Stimulated activated CD8-positive, alpha-beta memory T cell treated with anti-CD3 and anti-CD28 coated beads, Interleukin-4, amount 100 ng/mL, for 24 hours (primary cell): Measurements from ENCODE around the gene FRMD4A.
"Not testable (repeated sequence)": the region's sequence is repeated elsewhere in the genome, so short reads cannot be mapped to it uniquely, and the experiment has no call there.

Experiments used
- DNase-seq: peaks from one replicate; pipeline ENCODE4 v3.0.0-alpha.2; 2020; ENCODE audit warnings: low read depth

FRMD4A gene

GRCh38 chr10:13845897-13846296 lies 484.8 kb downstream of the FRMD4A start:
- DNase-seq, result no peak

- no peak for DNase-seq
Measured at GRCh38 chr10:13844651-13845050, 486.1 kb downstream of the FRMD4A start.

DNA sequence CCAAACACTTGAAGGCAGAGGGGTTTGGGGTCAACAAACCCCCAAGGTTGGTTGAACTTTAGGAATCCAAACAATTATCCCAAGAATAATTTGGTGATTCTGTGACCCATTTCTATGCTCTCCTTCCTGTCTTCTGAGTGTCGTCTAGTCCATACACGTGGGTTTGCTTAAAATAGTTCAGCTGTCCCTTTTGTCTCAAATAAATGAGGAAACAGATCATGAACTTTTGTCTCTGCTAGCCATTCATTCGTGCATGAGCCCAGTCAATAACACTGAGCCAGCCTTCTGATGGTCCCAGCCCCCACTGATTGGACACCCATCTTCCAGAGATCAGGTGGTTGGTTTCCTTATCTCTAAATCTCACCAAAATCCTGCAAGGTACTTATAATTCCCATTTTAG lies 488.6 kb downstream of the FRMD4A start:
- DNase-seq, result no peak

- DNase-seq, result no peak
Measured at GRCh38 chr10:13840036-13840435, 490.7 kb downstream of the FRMD4A start.

- DNase-seq, result no peak
Measured at GRCh38 chr10:13839430-13839990, 491.2 kb downstream of the FRMD4A start.

GRCh38 chr10:13839030-13839429 lies 491.7 kb downstream of the FRMD4A start:
- no peak for DNase-seq

DNA sequence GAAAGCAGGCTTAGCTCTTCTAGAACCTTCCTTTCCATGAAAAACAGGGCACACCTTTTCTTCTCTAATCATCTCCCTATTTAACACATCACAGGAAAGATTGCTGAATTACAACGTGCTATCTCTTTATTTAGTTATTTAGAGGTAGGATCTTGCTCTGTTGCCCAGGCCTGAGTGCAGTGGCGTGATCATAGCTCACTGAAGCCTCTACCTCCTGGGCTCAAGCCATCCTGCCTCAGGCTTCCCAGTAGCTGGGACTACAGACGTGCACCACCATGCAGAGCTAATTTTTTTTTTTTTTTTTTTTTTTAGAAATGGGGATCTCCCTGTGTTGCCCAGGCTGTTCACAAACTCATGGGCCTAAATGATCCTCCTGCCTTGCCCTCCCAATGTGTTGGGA lies 492.8 kb downstream of the FRMD4A start:
- no peak for DNase-seq

- DNase-seq, result no peak
Measured at GRCh38 chr10:13834581-13835286, 496.0 kb downstream of the FRMD4A start.

- DNase-seq, result no peak
Measured at GRCh38 chr10:13831711-13832141, 499.0 kb downstream of the FRMD4A start.

DNA sequence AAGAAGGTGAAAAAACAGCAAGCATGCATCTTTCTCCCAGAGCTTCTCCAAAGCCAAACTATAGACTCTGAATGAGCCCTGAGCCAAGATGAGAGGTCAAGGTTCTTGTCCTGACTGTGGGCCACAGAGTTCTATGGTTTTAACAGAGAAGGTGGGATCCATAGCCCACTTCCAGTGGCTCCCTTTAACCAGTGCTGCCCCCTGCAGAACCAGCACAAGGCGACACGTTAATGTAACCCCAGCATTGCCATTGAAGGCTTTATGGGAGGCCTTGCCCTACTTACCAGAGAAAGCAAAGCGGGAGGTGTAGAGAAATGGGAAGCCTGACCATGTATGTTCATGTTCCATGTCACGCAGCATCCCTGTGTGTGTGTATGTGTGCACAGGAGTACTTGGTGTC lies 500.3 kb downstream of the FRMD4A start:
- no peak for DNase-seq

- DNase-seq, result no peak
Measured at GRCh38 chr10:13829790-13830189, 500.9 kb downstream of the FRMD4A start.

DNA sequence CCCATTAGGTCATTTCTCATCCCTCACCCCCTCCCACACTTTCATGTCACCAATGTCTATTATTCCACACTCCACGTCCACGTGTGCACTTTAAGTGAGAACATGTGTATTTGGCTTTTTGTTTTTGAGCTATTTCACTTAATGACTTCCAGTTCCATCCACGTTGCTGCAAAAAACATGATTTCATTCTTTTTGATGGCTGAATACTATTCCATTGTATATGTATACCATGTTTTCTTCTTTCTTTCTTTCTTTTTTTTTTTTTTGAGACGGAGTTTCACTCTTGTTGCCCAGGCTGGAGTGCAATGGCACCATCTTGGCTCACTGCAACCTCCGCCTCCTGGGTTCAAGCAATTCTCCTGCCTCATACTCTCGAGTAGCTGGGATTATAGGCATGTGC lies 502.4 kb downstream of the FRMD4A start:
- not testable (repeated sequence) for DNase-seq

- DNase-seq, result no peak
Measured at GRCh38 chr10:13827076-13827797, 503.5 kb downstream of the FRMD4A start.

DNA sequence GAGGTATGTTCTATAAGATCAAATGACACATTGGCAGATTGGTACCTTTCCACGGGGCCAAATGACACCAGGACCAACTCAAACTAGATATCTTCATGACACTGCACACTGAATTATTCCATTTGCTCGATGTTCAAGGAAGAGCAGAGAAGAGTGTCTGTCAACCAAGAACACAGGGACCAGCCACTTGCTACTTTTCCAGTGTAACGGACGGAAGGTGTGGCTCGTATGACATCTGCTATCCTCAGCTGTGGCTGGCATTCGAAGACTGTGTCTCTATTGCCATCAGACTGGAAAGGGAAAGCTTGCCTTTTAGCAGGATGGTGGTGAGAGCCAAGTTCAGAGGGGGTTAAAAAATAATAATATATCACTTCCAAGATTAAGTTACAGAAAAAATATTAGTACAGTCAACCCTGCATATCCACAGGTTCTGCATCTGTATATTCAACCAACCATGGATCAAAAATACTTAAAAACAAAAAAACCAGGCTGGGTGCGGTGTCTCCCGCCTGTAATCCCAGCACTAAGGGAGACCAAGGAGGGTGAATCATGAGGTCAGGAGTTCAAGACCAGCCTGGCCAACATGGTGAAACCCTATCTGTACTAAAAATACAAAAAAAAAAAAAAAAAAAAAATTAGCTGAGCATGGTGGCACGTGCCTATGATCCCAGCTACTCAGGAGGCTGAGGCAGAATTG lies 506.9 kb downstream of the FRMD4A start:
- no peak for DNase-seq

GRCh38 chr10:13823096-13823708 lies 507.5 kb downstream of the FRMD4A start:
- no peak for DNase-seq

- no peak for DNase-seq
Measured at GRCh38 chr10:13822490-13822889, 508.2 kb downstream of the FRMD4A start.

- DNase-seq, result no peak
Measured at GRCh38 chr10:13820964-13821337, 509.8 kb downstream of the FRMD4A start.

DNA sequence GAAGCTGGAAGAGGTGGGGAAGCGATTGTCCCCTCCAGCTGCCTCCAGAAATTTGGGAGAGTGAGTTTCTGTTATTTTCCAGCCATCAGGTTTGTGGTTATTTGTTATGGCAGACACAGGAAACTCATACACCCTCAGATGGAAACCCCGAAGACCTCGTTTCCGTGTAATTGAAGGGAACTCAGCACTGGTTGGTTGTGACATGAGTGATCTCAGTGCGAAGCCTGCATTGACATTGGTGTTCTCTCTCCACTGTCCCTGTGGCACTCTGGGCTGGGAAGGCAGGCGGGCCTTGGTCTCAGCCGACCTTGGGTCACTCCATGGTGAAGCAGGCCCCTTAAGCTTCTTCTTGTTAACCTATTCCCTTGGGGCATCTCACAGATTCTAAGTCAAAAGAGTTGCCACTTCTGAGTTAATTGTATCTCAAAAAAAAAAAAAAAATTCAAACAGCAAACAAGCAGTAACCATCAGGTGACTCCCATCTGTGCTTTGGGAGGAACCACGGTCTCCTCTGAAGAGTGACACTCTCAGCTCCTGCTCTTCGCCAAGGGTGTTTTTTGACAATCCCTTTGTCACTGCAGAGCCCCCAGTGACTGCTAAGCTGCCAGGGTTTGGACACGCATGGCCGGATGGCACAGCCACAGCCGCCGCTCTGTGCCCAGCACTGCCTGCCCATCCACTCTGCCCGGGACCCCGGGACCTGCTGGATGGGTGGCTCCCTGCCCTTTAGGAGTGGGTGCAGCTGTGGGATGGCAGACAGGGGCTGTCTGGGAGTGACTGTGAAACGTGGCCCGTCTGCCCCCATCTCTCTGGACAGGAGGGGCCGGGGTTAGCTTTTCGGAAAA lies 510.4 kb downstream of the FRMD4A start:
- no peak for DNase-seq

DNA sequence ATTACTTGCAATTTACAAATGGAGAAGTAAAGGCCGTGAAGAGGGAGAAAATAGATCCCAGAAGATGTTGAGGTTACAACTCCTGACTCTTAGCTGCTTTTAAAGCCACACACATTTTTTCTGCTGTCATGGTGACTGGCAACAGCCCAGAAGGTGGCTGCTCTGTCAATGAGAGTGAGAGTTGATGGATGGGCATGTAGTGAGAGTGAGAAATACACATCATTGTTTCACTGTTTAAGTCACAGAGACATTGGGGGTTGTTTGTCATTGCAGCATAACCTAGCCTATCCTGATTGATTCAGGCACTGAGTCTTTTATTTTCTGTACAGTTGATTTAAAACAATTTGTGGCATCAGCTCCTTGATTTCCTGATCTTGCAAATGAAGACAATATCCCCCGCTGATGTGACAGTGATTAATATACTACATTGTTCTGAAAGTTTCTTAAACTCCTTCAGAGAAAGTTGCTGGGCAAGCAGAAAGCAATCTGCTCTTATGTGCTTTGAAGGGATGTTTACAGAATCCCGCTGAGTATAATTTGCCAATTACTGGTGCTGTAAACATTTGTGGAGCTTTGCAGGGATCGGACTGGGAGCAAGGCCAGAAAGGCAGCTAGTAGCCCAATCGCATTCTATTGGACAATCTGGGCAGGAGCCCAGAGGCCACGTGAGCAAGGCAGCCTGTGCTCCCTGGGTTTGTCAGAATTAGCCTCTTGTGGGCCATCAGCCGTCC lies 514.4 kb downstream of the FRMD4A start:
- no peak for DNase-seq

DNA sequence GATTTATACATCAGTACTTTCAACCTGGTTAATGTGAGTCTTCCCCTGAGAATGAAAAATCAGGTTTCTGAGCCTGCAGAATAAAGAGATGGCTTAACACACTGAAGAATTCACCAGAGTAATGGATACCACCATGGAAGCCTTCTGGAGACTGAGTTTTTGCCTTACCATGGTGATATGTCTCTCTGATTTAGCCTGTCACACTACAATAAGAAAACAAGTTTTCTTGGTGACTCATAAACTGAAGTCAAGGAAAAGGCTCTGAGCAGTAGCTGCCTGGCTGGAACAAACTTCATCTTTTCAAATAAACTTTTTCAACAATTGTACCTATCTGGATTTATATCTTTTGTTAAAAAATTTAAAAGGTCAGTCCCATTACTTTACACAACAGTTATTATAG lies 515.0 kb downstream of the FRMD4A start:
- no peak for DNase-seq

DNA sequence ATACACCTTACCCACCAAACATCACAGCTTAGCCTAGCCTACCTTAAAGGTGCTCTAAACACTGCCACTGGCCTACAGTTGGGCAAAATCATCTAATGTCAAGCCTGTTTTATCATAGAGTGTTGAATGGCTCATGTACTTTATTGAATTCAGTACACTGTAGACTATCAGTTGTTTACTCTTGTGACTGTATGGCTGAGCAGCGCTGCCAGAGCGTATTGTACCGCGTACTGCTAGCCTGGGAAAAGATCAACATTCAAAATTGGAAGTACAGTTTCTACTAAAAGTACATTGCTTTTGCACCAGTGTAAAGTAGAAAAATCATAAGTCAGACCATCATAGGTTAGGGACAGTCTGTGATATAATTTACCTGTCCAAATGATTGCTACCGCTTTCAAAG lies 517.2 kb downstream of the FRMD4A start:
- no peak for DNase-seq
